Measurements from ENCODE around the gene EIF1. TPM values are rescaled to one million over a fixed set of nuclear protein-coding genes. Genes with fewer than 3 reads are reported as not detected.

Gene EIF1
- total and polyA plus RNA-seq, 2 of the 8 experiments (the other 6 are each of a cell fraction or from before 2014, with no cell fraction given), result 175 to 539 TPM

DNA sequence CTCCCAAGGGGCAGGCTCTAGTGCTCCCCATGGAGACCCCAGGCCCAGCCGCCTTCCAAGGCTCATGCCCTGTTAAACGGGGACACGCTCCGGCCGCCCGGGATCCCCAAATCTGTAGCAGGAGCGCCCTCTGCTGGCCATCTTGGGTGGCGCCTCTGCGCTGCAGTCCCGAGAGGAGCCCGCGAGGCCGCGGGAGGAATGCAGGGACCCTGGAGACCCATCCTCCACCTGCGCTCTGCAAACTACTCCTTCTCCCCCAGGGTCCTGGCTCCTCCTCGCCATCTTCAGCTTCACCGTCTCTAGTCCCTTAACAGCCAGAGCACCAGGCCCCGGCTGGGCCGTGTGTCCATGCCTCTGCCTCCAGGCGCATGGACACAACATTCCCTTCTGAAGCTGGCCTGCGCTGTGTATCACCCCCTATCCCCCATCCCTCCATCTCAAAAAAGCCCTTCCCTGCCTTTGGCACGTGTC, 40.7 kb upstream of the EIF1 start:
- Histone ChIP-seq H4K91ac (replicated peaks; ENCODE audit: insufficient read length, low read length) (no peak overlapping the region), H3K27me3 (replicated peaks in 1 of 4; ENCODE audit: control insufficient read depth in 3 of 4, extremely low read depth in 1 of 4, insufficient read depth in 3 of 4, low read length in 3 of 4) (no peaks in the 10 kb centered on the region; a peak in 2 of 7 replicates), H3K9ac (replicated peaks in 1 of 4; ENCODE audit: extremely low read depth in 1 of 4, low read depth in 3 of 4, low read length in 3 of 4) (no peak overlapping the region), H3K79me1 (ENCODE audit: low read depth, low read length) (no peaks in the 10 kb centered on the region), H2AFZ (ENCODE audit: low read length) (peak overlapping the region; percentile 88; the same call in 1 of the 2 replicates), H4K5ac (ENCODE audit: insufficient read length, low read depth, low read length) (no peak overlapping the region), H4K8ac (ENCODE audit: extremely low read depth, insufficient read depth, low read length) (peak overlapping the region; percentile 58; the same call in 1 of the 2 replicates), H3K79me2 (ENCODE audit: control insufficient read depth in 1 of 2, insufficient read depth in 2 of 2, low read length in 2 of 2) (no peaks in the 10 kb centered on the region), H3K18ac (ENCODE audit: extremely low read depth, low read length) (peak overlapping the region; percentile 93; the same call in 1 of the 2 replicates), H3K14ac (ENCODE audit: insufficient read length) (no peak overlapping the region), H3K4me3 (ENCODE audit: extremely low read depth in 1 of 4, insufficient read depth in 2 of 4, low read depth in 3 of 4, low read length in 4 of 4) (peak overlapping the region in 3 of 4 experiments; percentile 40 to 61 (median 47); a peak in 7 of 8 replicates), H3K23me2 (ENCODE audit: low read depth, low read length) (peaks cover 17% of the 10 kb centered on the region; the same call in 1 of the 2 replicates), H2BK15ac (ENCODE audit: low read length) (no peak overlapping the region), H3K4me2 (ENCODE audit: insufficient read depth in 1 of 2, low read depth in 2 of 2, low read length in 2 of 2) (peak overlapping the region; percentile 54 to 83), H2BK5ac (ENCODE audit: low read depth, low read length) (no peak overlapping the region), H3K4me1 (replicated peaks in 1 of 4; ENCODE audit: control insufficient read depth in 3 of 4, insufficient read depth in 4 of 4, low read length in 3 of 4) (peaks cover 0 to 6% (median 2%) of the 10 kb centered on the region in 4 experiments; a peak in 4 of 7 replicates), H2BK120ac (replicated peaks; ENCODE audit: low read depth, low read length) (no peak overlapping the region), H3K9me3 (ENCODE audit: insufficient read depth in 2 of 2, low read depth in 1 of 2, low read length in 1 of 2) (no peaks in the 10 kb centered on the region), H3K27ac (ENCODE audit: low read depth, low read length) (no peak overlapping the region), H2AK5ac (ENCODE audit: low read depth, low read length) (no peak overlapping the region), H4K20me1 (replicated peaks in 1 of 2; ENCODE audit: control insufficient read depth in 1 of 2, insufficient read depth in 2 of 2, low read length in 2 of 2) (peaks cover 0 to 8% of the 10 kb centered on the region in 2 experiments), H2BK20ac (ENCODE audit: low read length) (peak overlapping the region; percentile 72; the same call in 1 of the 2 replicates), H3K23ac (ENCODE audit: insufficient read length) (no peak overlapping the region), H2BK12ac (ENCODE audit: low read depth, low read length) (peak overlapping the region; percentile 87; the same call in 1 of the 2 replicates), H3K4ac (replicated peaks; ENCODE audit: insufficient read length, low read depth, low read length) (no peak overlapping the region), H3K36me3 (ENCODE audit: control insufficient read depth in 2 of 4, insufficient read depth in 4 of 4, low read length in 3 of 4) (no peaks in the 10 kb centered on the region), H3K56ac (replicated peaks; ENCODE audit: insufficient read length, low read depth, low read length) (no peak overlapping the region)
- FAIRE-seq (no peak), DNase-seq (ENCODE audit: low read depth in 1 of 2, low spot score in 2 of 2) (peak; percentile 79 to 100)
- CTCF ChIA-PET (ENCODE audit: partially characterized antibody), result interaction anchor here (0.5 to 20.4 kb wide), 73 partner anchors 8 to 1034 kb away, joined by 3 to 492 read pairs (median 5); partner anchors contain the start of genes KRT14, KRT15, KRT17 and KRT33A
- whole genome bisulfite sequencing, 2 experiments (ENCODE audit: extremely low coverage in 1 of 2, insufficient coverage in 1 of 2, insufficient read length in 1 of 2, insufficient replicate concordance in 2 of 2, low coverage in 1 of 2, low lambda C conversion rate in 2 of 2, missing lambda C conversion rate in 1 of 2), result 4% methylated on average over 22 of the region's 22 CpGs; no CpG with 5 or more reads in 1 of the 2 experiments
- POLR2A ChIA-PET (ENCODE audit: partially characterized antibody), result interaction anchor here (0.9 to 4.1 kb wide), 9 partner anchors 12 to 120 kb away, joined by 3 to 23 read pairs (median 4); partner anchors contain the start of genes EIF1 and KRT19
- TF ChIP-seq SIN3A (conservative IDR thresholded peaks at IDR 0.05 in 1 of 2, IDR thresholded peaks at IDR 0.05 in 1 of 2; ENCODE audit: low read depth in 1 of 2, low read length in 2 of 2) (no peak), RAD21 (IDR thresholded peaks at IDR 0.05 in 1 of 2, conservative IDR thresholded peaks at IDR 0.05 in 1 of 2; ENCODE audit: low read depth in 2 of 2, low read length in 2 of 2) (peak; percentile 96 to 97), ZNF274 (IDR thresholded peaks at IDR 0.05; ENCODE audit: borderline replicate concordance, extremely low read depth, low read length) (no peak), TEAD4 (IDR thresholded peaks at IDR 0.05; ENCODE audit: low read depth, low read length) (peak; percentile 83), YY1 (IDR thresholded peaks at IDR 0.05; ENCODE audit: low read depth, low read length) (0 out of 2 replicates have a peak, but pooled peaks have one; percentile 56), KDM4A (IDR thresholded peaks at IDR 0.05; ENCODE audit: low read depth, low read length, severe bottlenecking) (peak; percentile 51), TBP (IDR thresholded peaks at IDR 0.05; ENCODE audit: low read depth, low read length) (peak; percentile 28; the same call in 1 of the 2 replicates)
- TF ChIP-seq, protein P1, sequence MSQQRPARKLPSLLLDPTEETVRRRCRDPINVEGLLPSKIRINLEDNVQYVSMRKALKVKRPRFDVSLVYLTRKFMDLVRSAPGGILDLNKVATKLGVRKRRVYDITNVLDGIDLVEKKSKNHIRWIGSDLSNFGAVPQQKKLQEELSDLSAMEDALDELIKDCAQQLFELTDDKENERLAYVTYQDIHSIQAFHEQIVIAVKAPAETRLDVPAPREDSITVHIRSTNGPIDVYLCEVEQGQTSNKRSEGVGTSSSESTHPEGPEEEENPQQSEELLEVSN (IDR thresholded peaks at IDR 0.05), result peak; percentile 54; the same call in 1 of the 2 replicates
